Prostate gland (tissue), 2 donors: Measurements from ENCODE around the gene TBC1D14.

Experiments used
- CTCF ChIP-seq, 4 experiments: fragments of 200-600 bp in 2 of 4; fragments of 450-650 bp in 2 of 4; sonication (generic) in 2 of 4; IDR thresholded peaks; 1 replicate in 3 of 4; 2 replicates in 1 of 4; pipeline ENCODE4 v1.5.1; 2016 to 2019; ENCODE audit warnings: antibody characterized with exemption in 4 of 4, mild to moderate bottlenecking in 2 of 4, moderate library complexity in 2 of 4
- POLR2A ChIP-seq: fragments of 450-650 bp; IDR thresholded peaks from one replicate; pipeline ENCODE4 v1.6.1; 2016; ENCODE audit warnings: antibody characterized with exemption, mild to moderate bottlenecking

DNA sequence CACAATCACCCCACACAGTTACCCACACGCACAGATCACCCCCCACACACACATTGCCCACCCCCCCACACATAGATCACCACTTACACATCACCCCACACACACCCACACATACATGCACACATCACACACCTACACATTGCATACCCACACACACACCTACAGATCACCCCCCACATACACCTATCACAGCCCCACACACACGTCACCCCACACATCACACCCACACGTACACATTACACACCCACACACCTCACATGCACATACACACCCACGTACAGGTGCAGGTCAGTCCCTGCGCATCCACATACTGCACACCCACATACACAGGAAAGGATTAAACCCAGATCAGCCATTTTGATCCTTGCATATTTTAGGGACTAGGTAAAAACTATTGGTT, 118.3 kb downstream of the TBC1D14 start:
- TF ChIP-seq POLR2A, result no peak
- no peak for TF ChIP-seq CTCF (IDR thresholded peaks at IDR 0.05)
